Testis (tissue), 3 donors: ENCODE data around the gene UBE2K. TPM values are rescaled to one million over a fixed set of nuclear protein-coding genes. Genes with fewer than 3 reads are reported as not detected.

Experiments
- DNase-seq: peaks from one replicate; pipeline ENCODE4 v3.0.0-alpha.2; 2019
- H3K27ac ChIP-seq, 2 donors: fragments of 200-600 bp; sonication (generic); one replicate each; pipeline ENCODE4 v1.5.1; 2019
- H3K27me3 ChIP-seq: fragments of 200-600 bp; sonication (generic); one replicate; pipeline ENCODE4 v1.5.1; 2019
- H3K36me3 ChIP-seq: fragments of 200-600 bp; sonication (generic); one replicate; pipeline ENCODE4 v1.5.1; 2017; ENCODE audit warnings: low read depth; ENCODE audit errors: missing control alignments
- H3K4me1 ChIP-seq: fragments of 200-600 bp; sonication (generic); one replicate; pipeline ENCODE4 v1.5.1; 2019
- H3K4me3 ChIP-seq, 2 donors: fragments of 200-600 bp; sonication (generic); one replicate each; pipeline ENCODE4 v1.5.1; 2017 to 2019
- H3K9me3 ChIP-seq: fragments of 200-600 bp; sonication (generic); one replicate; pipeline ENCODE4 v1.5.1; 2017
- CTCF ChIP-seq, 3 experiments: fragments of 450-650 bp in 2 of 3; fragments of 200-600 bp in 1 of 3; sonication (generic) in 1 of 3; IDR thresholded peaks; one replicate each; pipeline ENCODE4 v1.5.1; 2016 to 2019; ENCODE audit warnings: antibody characterized with exemption in 3 of 3, mild to moderate bottlenecking in 2 of 3, moderate library complexity in 1 of 3
- POLR2A ChIP-seq: fragments of 450-650 bp; IDR thresholded peaks from one replicate; pipeline ENCODE4 v1.6.1; 2017; ENCODE audit warnings: antibody characterized with exemption, mild to moderate bottlenecking, moderate library complexity
- WGBS, 2 donors: methylation state at CpG; one replicate each; pipeline ENCODE4 v1.1.5; 2018; 5-methylcytosine and 5-hydroxymethylcytosine counted together
- intact Hi-C: fragments of 100-400 bp; cut with DNase I; formaldehyde crosslinking; loops from one replicate; pipeline ENCODE4 v1.15.1; 2023; ENCODE audit warnings: low total_unique reads
- polyA plus RNA-seq: library from polyadenylated mRNA; stranded (reverse); fragments of 350-450 nt; fragmentation: Illumina TruSeq; extraction: RNeasy Lipid Tissue Mini Kit (QIAGEN cat#74804); gene quantifications from one replicate; pipeline ENCODE4 v1.2.3, GENCODE V29; 2014; ENCODE audit warnings: low read depth, low replicate concordance; ENCODE audit not compliant: insufficient read depth
- total RNA-seq, 2 donors: library from RNA; depleted of rRNA; stranded (reverse); fragments of >200 nt; gene quantifications; one replicate each; pipeline ENCODE4 v1.2.3, GENCODE V29; 2016

The UBE2K gene
- total and polyA plus RNA-seq, 3 donors from 2014 or later: 23.0 to 81.8 (median 24.3) TPM

GRCh38 chr4:39660045-39660444 is 37.9 kb upstream of the UBE2K start:
- no peak for TF ChIP-seq CTCF (IDR thresholded peaks at IDR 0.05)
- TF ChIP-seq POLR2A: no peak
- Histone ChIP-seq H3K9me3 (no peaks in the 10 kb centered on the region), H3K27me3 (no peaks in the 10 kb centered on the region), H3K27ac (no peak overlapping the region), H3K36me3 (no peaks in the 10 kb centered on the region), H3K4me1 (no peaks in the 10 kb centered on the region), H3K4me3 (no peak overlapping the region)
- DNase-seq: no peak
- intact Hi-C loops: no loop called here
- WGBS, 2 donors: 89 to 91% methylated on average over 6 of the region's 6 CpGs

- Histone ChIP-seq H3K27ac (no peak overlapping the region), H3K27me3 (no peaks in the 10 kb centered on the region), H3K9me3 (no peaks in the 10 kb centered on the region), H3K4me1 (no peaks in the 10 kb centered on the region), H3K36me3 (no peaks in the 10 kb centered on the region), H3K4me3 (no peak overlapping the region)
- DNase-seq: no peak
- TF ChIP-seq POLR2A (no peak), CTCF (IDR thresholded peaks at IDR 0.05) (no peak)
- WGBS, 2 donors: 94 to 97% methylated on average over 6 of the region's 6 CpGs
- intact Hi-C loops: no loop called here
These were observed 37.2 kb upstream of the UBE2K start for GRCh38 chr4:39660757-39661156.

- 57 to 69% methylated on average over 7 of the region's 7 CpGs for WGBS, 2 donors
- Histone ChIP-seq H3K36me3 (no peaks in the 10 kb centered on the region), H3K27me3 (no peaks in the 10 kb centered on the region), H3K4me1 (no peaks in the 10 kb centered on the region), H3K4me3 (no peak overlapping the region), H3K27ac (no peak overlapping the region), H3K9me3 (no peaks in the 10 kb centered on the region)
- DNase-seq: no peak
- TF ChIP-seq POLR2A (no peak), CTCF (IDR thresholded peaks at IDR 0.05) (no peak)
- intact Hi-C loops: no loop called here
These were observed 35.3 kb upstream of the UBE2K start for GRCh38 chr4:39662683-39663082.

- TF ChIP-seq POLR2A (no peak), CTCF (IDR thresholded peaks at IDR 0.05) (no peak)
- H3K27me3 ChIP-seq: no peaks in the 10 kb centered on the region
- intact Hi-C loops: no loop called here
- H3K36me3 ChIP-seq: no peaks in the 10 kb centered on the region
- DNase-seq: no peak
- H3K9me3 ChIP-seq: no peaks in the 10 kb centered on the region
- WGBS, 2 donors: 73 to 75% methylated on average over 3 of the region's 3 CpGs
- H3K27ac ChIP-seq: no peak overlapping the region
- no peak overlapping the region for H3K4me3 ChIP-seq
- no peaks in the 10 kb centered on the region for H3K4me1 ChIP-seq
These were observed 32.9 kb upstream of the UBE2K start for GRCh38 chr4:39664828-39665731.

- intact Hi-C loops: no loop called here
These were observed 30.2 kb upstream of the UBE2K start for GRCh38 chr4:39667706-39668105.

More at GRCh38 chr4:39667706-39668105, 30.2 kb upstream of the UBE2K start:
- WGBS, 2 donors: 28 to 42% methylated on average over 1 of the region's 1 CpG
- no peak overlapping the region for H3K27ac ChIP-seq
- no peak for TF ChIP-seq CTCF (IDR thresholded peaks at IDR 0.05)
- TF ChIP-seq POLR2A: no peak
- no peaks in the 10 kb centered on the region for H3K27me3 ChIP-seq
- DNase-seq: no peak
- H3K36me3 ChIP-seq: no peaks in the 10 kb centered on the region
- no peaks in the 10 kb centered on the region for H3K9me3 ChIP-seq
- H3K4me1 ChIP-seq: no peaks in the 10 kb centered on the region
- H3K4me3 ChIP-seq: no peak overlapping the region
